Neural progenitor cell (in vitro differentiated cells): Measurements from ENCODE around the gene EXD2. TPM values are rescaled to one million over a fixed set of nuclear protein-coding genes. Genes with fewer than 3 reads are reported as not detected.

ENCODE experiments used
- DNase-seq: peaks from one replicate; pipeline ENCODE4 v3.0.0-alpha.2; 2016; ENCODE audit warnings: low spot score
- H2AFZ ChIP-seq: fragments of 200-600 bp; sonication (generic); replicated peaks from 2 replicates; pipeline ENCODE4 v1.6.1; 2016; ENCODE audit warnings: antibody characterized with exemption
- H3F3A ChIP-seq: fragments of 200-600 bp; sonication (generic); 2 replicates; pipeline ENCODE4 v1.6.1; 2016; ENCODE audit warnings: antibody characterized with exemption, low read depth
- H3K27ac ChIP-seq: fragments of 200-600 bp; sonication (generic); 2 replicates; pipeline ENCODE4 v1.5.1; 2016; ENCODE audit warnings: mild to moderate bottlenecking
- H3K27me3 ChIP-seq: fragments of 200-600 bp; sonication (generic); 2 replicates; pipeline ENCODE4 v1.6.1; 2016; ENCODE audit warnings: mild to moderate bottlenecking, moderate library complexity
- H3K36me3 ChIP-seq: fragments of 200-600 bp; sonication (generic); 2 replicates; pipeline ENCODE4 v1.5.1; 2016
- H3K4me1 ChIP-seq: fragments of 200-600 bp; sonication (generic); 2 replicates; pipeline ENCODE4 v1.6.1; 2016; ENCODE audit warnings: mixed run types
- H3K4me2 ChIP-seq: fragments of 200-600 bp; sonication (generic); 2 replicates; pipeline ENCODE4 v1.6.1; 2016
- H3K4me3 ChIP-seq: fragments of 200-600 bp; sonication (generic); 2 replicates; pipeline ENCODE4 v1.5.1; 2016
- H3K79me2 ChIP-seq: fragments of 200-600 bp; sonication (generic); 2 replicates; pipeline ENCODE4 v1.6.1; 2016; ENCODE audit warnings: low read depth
- H3K9ac ChIP-seq: fragments of 200-600 bp; sonication (generic); 2 replicates; pipeline ENCODE4 v1.6.1; 2016
- H3K9me3 ChIP-seq: fragments of 200-600 bp; sonication (generic); 2 replicates; pipeline ENCODE4 v1.5.1; 2016; ENCODE audit warnings: low read depth
- H4K20me1 ChIP-seq: fragments of 200-600 bp; sonication (generic); 2 replicates; pipeline ENCODE4 v1.6.1; 2016; ENCODE audit warnings: low read depth
- H3K27ac Mint-ChIP-seq: 3 replicates; pipeline ENCODE4 v1.8.0; 2021; ENCODE audit warnings: mixed read lengths
- H3K27me3 Mint-ChIP-seq: 2 replicates; pipeline ENCODE4 v1.8.0; 2022; ENCODE audit warnings: low read depth, mild to moderate bottlenecking, inconsistent platforms, moderate library complexity, mixed read lengths; ENCODE audit not compliant: insufficient read depth
- H3K36me3 Mint-ChIP-seq: 3 replicates; pipeline ENCODE4 v1.8.0; 2021; ENCODE audit warnings: mixed read lengths
- H3K4me1 Mint-ChIP-seq: 3 replicates; pipeline ENCODE4 v1.8.0; 2021; ENCODE audit warnings: mixed read lengths
- H3K4me3 Mint-ChIP-seq: 3 replicates; pipeline ENCODE4 v1.8.0; 2021; ENCODE audit warnings: mild to moderate bottlenecking, moderate library complexity, mixed read lengths
- H3K9me3 Mint-ChIP-seq: 3 replicates; pipeline ENCODE4 v1.8.0; 2020; ENCODE audit warnings: mixed read lengths
- CTCF ChIP-seq: fragments of 200-600 bp; sonication (generic); IDR thresholded peaks from 2 replicates; pipeline ENCODE4 v1.5.1; 2017; ENCODE audit warnings: antibody characterized with exemption, mild to moderate bottlenecking
- EZH2 ChIP-seq: fragments of 200-600 bp; sonication (generic); IDR thresholded peaks from 2 replicates; pipeline ENCODE4 v1.6.1; 2017; ENCODE audit warnings: antibody characterized with exemption, mild to moderate bottlenecking, moderate library complexity
- EZH2phosphoT487 ChIP-seq: fragments of 200-600 bp; sonication (generic); IDR thresholded peaks from 2 replicates; pipeline ENCODE4 v1.6.1; 2017; ENCODE audit warnings: antibody characterized with exemption
- total RNA-seq: library from RNA; depleted of rRNA; stranded (reverse); fragments of >200 nt; gene quantifications from 2 replicates; pipeline ENCODE4 v1.2.3, GENCODE V29; 2015; ENCODE audit warnings: low replicate concordance

EXD2 gene
- total RNA-seq, 1 donor from 2014 or later, result 23.2 TPM

GRCh38 chr14:69235708-69236107 lies 44.4 kb downstream of the EXD2 start:
- no peak overlapping the region for H3K4me3 ChIP-seq
- H3K79me2 ChIP-seq, result no peaks in the 10 kb centered on the region
- Mint-ChIP-seq H3K27me3 (no peaks in the 10 kb centered on the region), H3K4me3 (no peak overlapping the region), H3K36me3 (peaks cover 19% of the 10 kb centered on the region), H3K4me1 (no peaks in the 10 kb centered on the region), H3K27ac (no peak overlapping the region), H3K9me3 (no peaks in the 10 kb centered on the region)
- H3K4me1 ChIP-seq, result no peaks in the 10 kb centered on the region
- H4K20me1 ChIP-seq, result no peaks in the 10 kb centered on the region
- no peak overlapping the region for H3K9ac ChIP-seq
- H3K4me2 ChIP-seq, result no peak overlapping the region
- H3K27me3 ChIP-seq, result no peaks in the 10 kb centered on the region
- H2AFZ ChIP-seq, result no peak overlapping the region
- H3F3A ChIP-seq, result no peaks in the 10 kb centered on the region
- no peaks in the 10 kb centered on the region for H3K36me3 ChIP-seq
- H3K9me3 ChIP-seq, result no peaks in the 10 kb centered on the region
- DNase-seq, result no peak
- H3K27ac ChIP-seq, result no peak overlapping the region
- TF ChIP-seq EZH2 (no peak), CTCF (no peak), EZH2phosphoT487 (no peak)

GRCh38 chr14:69237142-69237541 lies 45.8 kb downstream of the EXD2 start:
- no peak for TF ChIP-seq EZH2
- no peak for TF ChIP-seq EZH2phosphoT487
- TF ChIP-seq CTCF, result no peak
- no peaks in the 10 kb centered on the region for H3K79me2 ChIP-seq
- Mint-ChIP-seq H3K9me3 (no peaks in the 10 kb centered on the region), H3K27ac (no peak overlapping the region), H3K4me3 (no peak overlapping the region), H3K27me3 (no peaks in the 10 kb centered on the region), H3K36me3 (peaks cover 19% of the 10 kb centered on the region), H3K4me1 (no peaks in the 10 kb centered on the region)
- no peak overlapping the region for H3K4me2 ChIP-seq
- no peak for DNase-seq
- H3F3A ChIP-seq, result peaks cover 7% of the 10 kb centered on the region
- H4K20me1 ChIP-seq, result no peaks in the 10 kb centered on the region
- H3K36me3 ChIP-seq, result no peaks in the 10 kb centered on the region
- H3K27me3 ChIP-seq, result no peaks in the 10 kb centered on the region
- no peak overlapping the region for H3K4me3 ChIP-seq
- H3K4me1 ChIP-seq, result no peaks in the 10 kb centered on the region
- no peak overlapping the region for H2AFZ ChIP-seq
- H3K27ac ChIP-seq, result no peak overlapping the region
- H3K9ac ChIP-seq, result no peak overlapping the region
- no peaks in the 10 kb centered on the region for H3K9me3 ChIP-seq

DNA sequence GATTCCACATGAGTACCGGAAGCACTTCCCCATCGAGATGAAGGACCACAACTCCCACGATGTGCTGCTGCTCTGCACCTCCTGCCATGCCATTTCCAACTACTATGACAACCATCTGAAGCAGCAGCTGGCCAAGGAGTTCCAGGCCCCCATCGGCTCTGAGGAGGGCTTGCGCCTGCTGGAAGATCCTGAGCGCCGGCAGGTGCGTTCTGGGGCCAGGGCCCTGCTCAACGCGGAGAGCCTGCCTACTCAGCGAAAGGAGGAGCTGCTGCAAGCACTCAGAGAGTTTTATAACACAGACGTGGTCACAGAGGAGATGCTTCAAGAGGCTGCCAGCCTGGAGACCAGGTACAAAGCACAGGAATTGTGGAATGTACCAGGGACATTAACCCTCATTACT lies 46.3 kb downstream of the EXD2 start:
- Histone ChIP-seq H2AFZ (no peak overlapping the region), H3K27me3 (no peaks in the 10 kb centered on the region), H3K79me2 (no peaks in the 10 kb centered on the region), H3K27ac (no peak overlapping the region), H3K9ac (no peak overlapping the region), H3K4me2 (no peak overlapping the region), H3K36me3 (no peaks in the 10 kb centered on the region), H3F3A (peaks cover 7% of the 10 kb centered on the region), H3K9me3 (no peaks in the 10 kb centered on the region), H3K4me3 (no peak overlapping the region), H3K4me1 (no peaks in the 10 kb centered on the region), H4K20me1 (no peaks in the 10 kb centered on the region)
- TF ChIP-seq CTCF (no peak), EZH2 (no peak), EZH2phosphoT487 (no peak)
- H3K36me3 Mint-ChIP-seq, result peaks cover 15% of the 10 kb centered on the region
- H3K4me3 Mint-ChIP-seq, result no peak overlapping the region
- no peak for DNase-seq
- no peaks in the 10 kb centered on the region for H3K27me3 Mint-ChIP-seq
- H3K27ac Mint-ChIP-seq, result no peak overlapping the region
- no peaks in the 10 kb centered on the region for H3K9me3 Mint-ChIP-seq
- H3K4me1 Mint-ChIP-seq, result no peaks in the 10 kb centered on the region

DNA sequence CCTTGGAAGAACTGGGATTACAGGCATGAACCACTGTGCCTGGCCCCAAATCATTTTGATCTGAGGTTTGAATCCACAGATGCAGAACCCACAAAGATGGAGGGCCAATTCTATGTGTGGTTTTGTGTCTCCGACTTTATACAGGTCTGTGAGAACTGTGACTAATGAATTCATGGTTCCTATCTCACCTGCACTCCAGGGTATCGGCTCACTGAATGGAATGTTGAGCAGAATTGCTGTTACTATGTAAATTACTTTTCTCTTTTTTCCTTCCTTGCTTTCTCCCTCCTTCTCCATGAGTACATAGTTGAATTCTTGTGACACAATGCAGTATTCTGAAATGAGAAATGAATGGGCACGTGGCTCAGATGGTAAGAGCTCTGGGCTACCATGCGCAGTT lies 47.6 kb downstream of the EXD2 start:
- no peaks in the 10 kb centered on the region for H3K36me3 ChIP-seq
- H3K4me1 ChIP-seq, result no peaks in the 10 kb centered on the region
- no peaks in the 10 kb centered on the region for H3K27me3 ChIP-seq
- no peak overlapping the region for H2AFZ ChIP-seq
- no peaks in the 10 kb centered on the region for H4K20me1 ChIP-seq
- Mint-ChIP-seq H3K9me3 (no peaks in the 10 kb centered on the region), H3K4me3 (no peak overlapping the region), H3K4me1 (peaks cover 10% of the 10 kb centered on the region), H3K27ac (no peak overlapping the region), H3K27me3 (no peaks in the 10 kb centered on the region), H3K36me3 (peaks cover 15% of the 10 kb centered on the region)
- H3K9ac ChIP-seq, result no peak overlapping the region
- no peak for DNase-seq
- H3K79me2 ChIP-seq, result no peaks in the 10 kb centered on the region
- TF ChIP-seq EZH2 (no peak), CTCF (no peak), EZH2phosphoT487 (no peak)
- no peak overlapping the region for H3K4me2 ChIP-seq
- no peaks in the 10 kb centered on the region for H3K9me3 ChIP-seq
- peaks cover 7% of the 10 kb centered on the region for H3F3A ChIP-seq
- no peak overlapping the region for H3K4me3 ChIP-seq
- H3K27ac ChIP-seq, result no peak overlapping the region
